Left forelimb (tissue), 1 donor: ENCODE measurements around the gene OR4Q3.
"Not testable (repeated sequence)": the region's sequence is repeated elsewhere in the genome, so short reads cannot be mapped to it uniquely, and the experiment has no call there.

Experiments
- DNase-seq: peaks from one replicate; pipeline ENCODE4 v3.0.0-alpha.2; 2018; ENCODE audit warnings: low spot score

Gene OR4Q3

GRCh38 chr14:19743256-19743655 lies at the start of gene OR4Q3:
TSS of gene OR4Q3 (plus strand) at chr14:19743571.
- DNase-seq: no peak

GRCh38 chr14:19729359-19729758 lies 14.0 kb upstream of the OR4Q3 start:
- no peak for DNase-seq

- DNase-seq: no peak
These were observed 13.6 kb upstream of the OR4Q3 start for GRCh38 chr14:19729763-19730162.

GRCh38 chr14:19733893-19734292 lies 9.5 kb upstream of the OR4Q3 start:
- DNase-seq: not testable (repeated sequence)

- DNase-seq: not testable (repeated sequence)
These were observed 8.9 kb downstream of the OR4Q3 start for GRCh38 chr14:19752316-19752715.

GRCh38 chr14:19754172-19754571 lies 10.8 kb downstream of the OR4Q3 start:
- DNase-seq: no peak

GRCh38 chr14:19771491-19771890 lies 28.1 kb downstream of the OR4Q3 start:
- DNase-seq: not testable (repeated sequence)

GRCh38 chr14:19771895-19772430 lies 28.6 kb downstream of the OR4Q3 start:
- DNase-seq: no peak

- DNase-seq: not testable (repeated sequence)
These were observed 29.1 kb downstream of the OR4Q3 start for GRCh38 chr14:19772454-19772853.

GRCh38 chr14:19773204-19773603 lies 29.8 kb downstream of the OR4Q3 start, which contains the start of gene OR4M1:
TSS of gene OR4M1 (plus strand) at chr14:19773504. CDS start at chr14:19780323, 6,819 bp downstream.
- DNase-seq: not testable (repeated sequence)

GRCh38 chr14:19775587-19775986 lies 32.2 kb downstream of the OR4Q3 start:
- DNase-seq: no peak

GRCh38 chr14:19785848-19786247 lies 42.5 kb downstream of the OR4Q3 start:
- not testable (repeated sequence) for DNase-seq

- DNase-seq: not testable (repeated sequence)
These were observed 43.9 kb downstream of the OR4Q3 start for GRCh38 chr14:19787318-19787717.

GRCh38 chr14:19788150-19788549 lies 44.8 kb downstream of the OR4Q3 start:
- not testable (repeated sequence) for DNase-seq

- DNase-seq: not testable (repeated sequence)
These were observed 53.2 kb downstream of the OR4Q3 start for GRCh38 chr14:19796520-19797108.
